HG03565 (cell line): Measurements from ENCODE around the gene TSEN34.
"Not testable (repeated sequence)": the region's sequence is repeated elsewhere in the genome, so short reads cannot be mapped to it uniquely, and the experiment has no call there.

ENCODE experiments used
- ATAC-seq: cut with Tn5 transposase; IDR thresholded peaks from one replicate; pipeline ENCODE4 v1.9.1; 2021; ENCODE audit warnings: mild to moderate bottlenecking, moderate library complexity; ENCODE audit not compliant: unreplicated experiment

The TSEN34 gene

GRCh38 chr19:54186351-54186750 lies 4.8 kb upstream of the TSEN34 start:
- ATAC-seq: no peak

GRCh38 chr19:54186934-54187381 lies 4.2 kb upstream of the TSEN34 start:
- no peak for ATAC-seq

- ATAC-seq: no peak
Observed at GRCh38 chr19:54188215-54188871, 2.8 kb upstream of the TSEN34 start.

- ATAC-seq: peak; percentile 5
Observed at GRCh38 chr19:54189145-54189734, 1.9 kb upstream of the TSEN34 start, which contains the start of gene MBOAT7. MBOAT7 (minus strand) TSS chr19:54189580; CDS start chr19:54188508, 1,072 bp downstream.

- peak; percentile 38 for ATAC-seq
Observed at GRCh38 chr19:54189735-54190502, 1.2 kb upstream of the TSEN34 start.

GRCh38 chr19:54190503-54191010 lies 551 bp upstream of the TSEN34 start:
- ATAC-seq: peak; percentile 42

GRCh38 chr19:54191811-54192453 lies 824 bp downstream of the TSEN34 start:
- ATAC-seq: no peak

- no peak for ATAC-seq
Observed at GRCh38 chr19:54193011-54193410, 1.9 kb downstream of the TSEN34 start.

- ATAC-seq: not testable (repeated sequence)
Observed at GRCh38 chr19:54194463-54194862, 3.4 kb downstream of the TSEN34 start.

GRCh38 chr19:54196536-54196935 lies 5.4 kb downstream of the TSEN34 start:
- ATAC-seq: no peak

GRCh38 chr19:54197121-54197520 lies 6.0 kb downstream of the TSEN34 start:
- ATAC-seq: no peak

- ATAC-seq: no peak
Observed at GRCh38 chr19:54199401-54199800, 8.3 kb downstream of the TSEN34 start.

- ATAC-seq: no peak
Observed at GRCh38 chr19:54201172-54201701, 10.1 kb downstream of the TSEN34 start.

GRCh38 chr19:54201980-54202379 lies 10.9 kb downstream of the TSEN34 start:
- no peak for ATAC-seq

GRCh38 chr19:54203151-54203611 lies 12.1 kb downstream of the TSEN34 start:
- ATAC-seq: no peak

GRCh38 chr19:54204767-54205468 lies 13.8 kb downstream of the TSEN34 start:
- no peak for ATAC-seq

- ATAC-seq: no peak
Observed at GRCh38 chr19:54206030-54206830, 15.1 kb downstream of the TSEN34 start.

- ATAC-seq: no peak
Observed at GRCh38 chr19:54206831-54207177, 15.7 kb downstream of the TSEN34 start.

GRCh38 chr19:54207193-54207592 lies 16.1 kb downstream of the TSEN34 start:
- ATAC-seq: not testable (repeated sequence)

GRCh38 chr19:54207676-54207982 lies 16.5 kb downstream of the TSEN34 start:
- ATAC-seq: no peak
